Mesothelial cell of epicardium (in vitro differentiated cells): ENCODE results near the gene SPTBN5. TPM values are rescaled to one million over a fixed set of nuclear protein-coding genes. Genes with fewer than 3 reads are reported as not detected.

Experiments used
- DNase-seq, 2 experiments: peaks; one replicate each; pipeline ENCODE4 v3.0.0; 2021; ENCODE audit warnings: low spot score in 2 of 2; ENCODE audit not compliant: unreplicated experiment in 2 of 2
- H3K27ac Mint-ChIP-seq: 2 replicates; pipeline ENCODE4 v1.8.0; 2021; ENCODE audit warnings: mixed read lengths
- H3K27me3 Mint-ChIP-seq: 2 replicates; pipeline ENCODE4 v1.8.0; 2021; ENCODE audit warnings: low read depth, mixed read lengths
- H3K36me3 Mint-ChIP-seq: 2 replicates; pipeline ENCODE4 v1.8.0; 2021; ENCODE audit warnings: mixed read lengths
- H3K4me1 Mint-ChIP-seq: 2 replicates; pipeline ENCODE4 v1.8.0; 2021; ENCODE audit warnings: mixed read lengths
- H3K4me3 Mint-ChIP-seq: 2 replicates; pipeline ENCODE4 v1.8.0; 2021; ENCODE audit warnings: mild to moderate bottlenecking, moderate library complexity, mixed read lengths
- H3K9me3 Mint-ChIP-seq: 2 replicates; pipeline ENCODE4 v1.8.0; 2021; ENCODE audit warnings: mixed read lengths
- CTCF ChIP-seq: fragments of 200-600 bp; sonication (generic); IDR thresholded peaks from one replicate; pipeline ENCODE4 v1.5.0; 2021; ENCODE audit warnings: antibody characterized with exemption; ENCODE audit not compliant: unreplicated experiment
- total RNA-seq: library from RNA; stranded (reverse); gene quantifications from 3 replicates; pipeline ENCODE4 v1.2.1, GENCODE V29; 2021

The SPTBN5 gene
- total RNA-seq, 1 donor from 2014 or later = 2.7 TPM

- TF ChIP-seq CTCF = no peak
- H3K4me1 Mint-ChIP-seq = peaks cover 4% of the 10 kb centered on the region
- no peak for DNase-seq
- peaks cover 9% of the 10 kb centered on the region for H3K36me3 Mint-ChIP-seq
- H3K9me3 Mint-ChIP-seq = no peaks in the 10 kb centered on the region
- no peaks in the 10 kb centered on the region for H3K27me3 Mint-ChIP-seq
- H3K27ac Mint-ChIP-seq = no peak overlapping the region
- no peak overlapping the region for H3K4me3 Mint-ChIP-seq
Measured at GRCh38 chr15:41906608-41907007, 12.8 kb upstream of the SPTBN5 start.

- peaks cover 9% of the 10 kb centered on the region for H3K36me3 Mint-ChIP-seq
- no peak overlapping the region for H3K4me3 Mint-ChIP-seq
- no peak for DNase-seq
- no peak for TF ChIP-seq CTCF
- no peak overlapping the region for H3K27ac Mint-ChIP-seq
- H3K9me3 Mint-ChIP-seq = no peaks in the 10 kb centered on the region
- H3K4me1 Mint-ChIP-seq = peaks cover 4% of the 10 kb centered on the region
- no peaks in the 10 kb centered on the region for H3K27me3 Mint-ChIP-seq
Measured at GRCh38 chr15:41905036-41905793, 11.4 kb upstream of the SPTBN5 start.

GRCh38 chr15:41904541-41905005, 10.7 kb upstream of the SPTBN5 start:
- H3K4me3 Mint-ChIP-seq = no peak overlapping the region
- H3K27me3 Mint-ChIP-seq = no peaks in the 10 kb centered on the region
- H3K36me3 Mint-ChIP-seq = peaks cover 9% of the 10 kb centered on the region
- H3K27ac Mint-ChIP-seq = no peak overlapping the region
- H3K9me3 Mint-ChIP-seq = no peaks in the 10 kb centered on the region
- TF ChIP-seq CTCF = peak; percentile 85
- peak in 1 of 2 experiments; percentile 79 for DNase-seq
- H3K4me1 Mint-ChIP-seq = peaks cover 4% of the 10 kb centered on the region

- Mint-ChIP-seq H3K9me3 (no peaks in the 10 kb centered on the region), H3K27me3 (no peaks in the 10 kb centered on the region), H3K4me1 (peaks cover 4% of the 10 kb centered on the region), H3K36me3 (peaks cover 13% of the 10 kb centered on the region), H3K4me3 (no peak overlapping the region), H3K27ac (no peak overlapping the region)
- no peak for TF ChIP-seq CTCF
- DNase-seq = no peak
Measured at GRCh38 chr15:41903782-41904181, 9.9 kb upstream of the SPTBN5 start.

- H3K9me3 Mint-ChIP-seq = no peaks in the 10 kb centered on the region
- peaks cover 12% of the 10 kb centered on the region for H3K4me1 Mint-ChIP-seq
- no peak for TF ChIP-seq CTCF
- no peak for DNase-seq
- H3K27me3 Mint-ChIP-seq = no peaks in the 10 kb centered on the region
- H3K27ac Mint-ChIP-seq = no peak overlapping the region
- peaks cover 4% of the 10 kb centered on the region for H3K36me3 Mint-ChIP-seq
- no peak overlapping the region for H3K4me3 Mint-ChIP-seq
Measured at GRCh38 chr15:41901431-41901830, 7.6 kb upstream of the SPTBN5 start.
